Heart right ventricle (tissue), 16 donors: ENCODE data around the gene SUGP2. TPM values are rescaled to one million over a fixed set of nuclear protein-coding genes. Genes with fewer than 3 reads are reported as not detected.

Experiments
- ATAC-seq, 8 donors: fragments of 200-7000 bp; cut with Tn5 transposase; one replicate each; pipeline ENCODE4 v1.9.1; 2020; ENCODE audit warnings: mild to moderate bottlenecking in 8 of 8, moderate library complexity in 8 of 8, moderate number of reproducible peaks in 1 of 8
- DNase-seq, 2 donors: peaks; one replicate each; pipeline ENCODE4 v3.0.0-alpha.2; 2020
- H3K27ac ChIP-seq, 10 donors: fragments of 200-600 bp; sonication (generic) in 2 of 10; one replicate each; pipeline versions ENCODE4 v1.5.0 to v1.8.0; 2020 to 2022; ENCODE audit warnings: mild to moderate bottlenecking in 3 of 10
- H3K27me3 ChIP-seq, 7 donors: fragments of 200-600 bp; one replicate each; pipeline ENCODE4 v1.8.0; 2021 to 2022; ENCODE audit warnings: mild to moderate bottlenecking in 2 of 7
- H3K36me3 ChIP-seq, 9 donors: fragments of 200-600 bp; sonication (generic) in 1 of 9; one replicate each; pipeline versions ENCODE4 v1.5.0 to v1.8.0; 2020 to 2022; ENCODE audit warnings: mild to moderate bottlenecking in 2 of 9
- H3K4me1 ChIP-seq, 9 donors: fragments of 200-600 bp; sonication (generic) in 1 of 9; one replicate each; pipeline versions ENCODE4 v1.5.0 to v1.8.0; 2020 to 2022; ENCODE audit warnings: mild to moderate bottlenecking in 4 of 9
- H3K4me3 ChIP-seq, 10 donors: fragments of 200-600 bp; sonication (generic) in 2 of 10; one replicate each; pipeline versions ENCODE4 v1.5.0 to v1.8.0; 2020 to 2022; ENCODE audit warnings: mild to moderate bottlenecking in 7 of 10, moderate library complexity in 2 of 10
- H3K9me3 ChIP-seq, 11 donors: fragments of 200-600 bp in 10 of 11; sonication (generic) in 2 of 11; one replicate each; pipeline versions ENCODE4 v1.5.0 to v1.8.0; 2013 to 2022; ENCODE audit warnings: mild to moderate bottlenecking in 2 of 11, control low read depth in 1 of 11, moderate library complexity in 1 of 11
- WGBS, 2 donors: extraction: QIAGEN DNeasy Blood & Tissue Kit; methylation state at CpG; one replicate each; pipeline ENCODE4 v1.1.7; 2013; ENCODE audit warnings: inconsistent platforms in 1 of 2; 5-methylcytosine and 5-hydroxymethylcytosine counted together
- intact Hi-C, 10 donors: fragments of 100-400 bp; cut with DNase I; formaldehyde crosslinking; loops; one replicate each; pipeline versions ENCODE4 v1.11.1 to v1.14.2; 2022
- polyA plus RNA-seq, 2 donors: library from polyadenylated mRNA; stranded (reverse); fragments of 200-250 nt; gene quantifications; one replicate each; pipeline ENCODE4 v1.2.3, GENCODE V29; 2013
- total RNA-seq, 10 donors: library from RNA; stranded (reverse); fragmentation: NEBNext Ultra II Directional in 3 of 10; extraction: Animal tissue kit (Norgen Biotek cat#: 25700) in 3 of 10; gene quantifications; one replicate each; pipeline versions ENCODE4 v1.2.1 to v1.2.4, GENCODE V29; 2021 to 2023
- TF ChIP-seq, protein P1 (sequence below), 9 donors: fragments of 200-600 bp; sonication (generic) in 2 of 9; IDR thresholded peaks; one replicate each; pipeline versions ENCODE4 v1.5.0 to v1.8.0; 2021 to 2022; ENCODE audit warnings: antibody characterized with exemption in 9 of 9, mild to moderate bottlenecking in 5 of 9, moderate library complexity in 1 of 9
- donor health status: Arrhythmogenic right ventricular cardiomyopathy.
- donor health status: ischemic (EF 13 %, LVEDD 7.1; RV severe dilation, severe dysfunction).
- donor health status: healthy with polysubstance abuse.
- donor health status: DM: no; HTN: yes; CAD: no.
- donor health status: DM: no; HTN: no; CAD: no.
- donor health status: ischemic (EF 25% LVEDD 6.9; RV normal size, moderate dysfunction).
- donor health status: ischemic (EF 25% LVEDD 5.7; RV mildly dilated, moderate dysfunction).
- donor health status: healthy.
- donor health status: DM: yes; HTN: yes; CAD: no.
- donor health status: Ischemic cardiomyopathy.
- donor health status: ischemic (EF 35%, LVEDD 5.7; RV mildly dilated, moderate dysfunction).
- donor health status: nonischemic (EF 11% LVEDD 7.7; RV severe dilation, severe dysfunction).
- donor health status: DM: yes; HTN: yes; CAD: no.
- donor health status: PGD.
- donor health status: ischemic (EF 29% LVEDD 5.4; RV normal size, mild dysfunction).
- donor health status: nonischemic (EF 23%, LVEDD 6.1; RV moderate dilation, normal function).

Gene SUGP2
- total and polyA plus RNA-seq, 12 donors = 27.2 to 85.2 (median 63.3) TPM

GRCh38 chr19:18991468-18991867 lies 41.8 kb downstream of the SUGP2 start:
- peaks cover 0 to 61% (median 20%) of the 10 kb centered on the region in 9 donors for H3K36me3 ChIP-seq

GRCh38 chr19:18991006-18991405 lies 42.3 kb downstream of the SUGP2 start:
- Histone ChIP-seq H3K9me3 (no peaks in the 10 kb centered on the region), H3K4me3 (no peak overlapping the region), H3K27ac (no peak overlapping the region), H3K27me3 (no peaks in the 10 kb centered on the region), H3K4me1 (peaks cover 0 to 17% (median 9%) of the 10 kb centered on the region in 9 donors), H3K36me3 (peaks cover 0 to 57% (median 20%) of the 10 kb centered on the region in 9 donors)
- intact Hi-C loops = no loop called here
- ATAC-seq (peak in 7 of 8 donors; percentile 7 to 54 (median 32)), DNase-seq (peak; percentile 20 to 27)
- 34 to 63% methylated on average over 16 of the region's 16 CpGs for WGBS, 2 donors
- TF ChIP-seq, protein P1, sequence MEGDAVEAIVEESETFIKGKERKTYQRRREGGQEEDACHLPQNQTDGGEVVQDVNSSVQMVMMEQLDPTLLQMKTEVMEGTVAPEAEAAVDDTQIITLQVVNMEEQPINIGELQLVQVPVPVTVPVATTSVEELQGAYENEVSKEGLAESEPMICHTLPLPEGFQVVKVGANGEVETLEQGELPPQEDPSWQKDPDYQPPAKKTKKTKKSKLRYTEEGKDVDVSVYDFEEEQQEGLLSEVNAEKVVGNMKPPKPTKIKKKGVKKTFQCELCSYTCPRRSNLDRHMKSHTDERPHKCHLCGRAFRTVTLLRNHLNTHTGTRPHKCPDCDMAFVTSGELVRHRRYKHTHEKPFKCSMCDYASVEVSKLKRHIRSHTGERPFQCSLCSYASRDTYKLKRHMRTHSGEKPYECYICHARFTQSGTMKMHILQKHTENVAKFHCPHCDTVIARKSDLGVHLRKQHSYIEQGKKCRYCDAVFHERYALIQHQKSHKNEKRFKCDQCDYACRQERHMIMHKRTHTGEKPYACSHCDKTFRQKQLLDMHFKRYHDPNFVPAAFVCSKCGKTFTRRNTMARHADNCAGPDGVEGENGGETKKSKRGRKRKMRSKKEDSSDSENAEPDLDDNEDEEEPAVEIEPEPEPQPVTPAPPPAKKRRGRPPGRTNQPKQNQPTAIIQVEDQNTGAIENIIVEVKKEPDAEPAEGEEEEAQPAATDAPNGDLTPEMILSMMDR (IDR thresholded peaks at IDR 0.05) = no peak

More at GRCh38 chr19:18991468-18991867, 41.8 kb downstream of the SUGP2 start:
- no peaks in the 10 kb centered on the region for H3K27me3 ChIP-seq
- WGBS, 2 donors = 97% methylated on average over 14 of the region's 14 CpGs
- no peaks in the 10 kb centered on the region for H3K9me3 ChIP-seq
- TF ChIP-seq, protein P1 (IDR thresholded peaks at IDR 0.05) = no peak
- peaks cover 0 to 12% (median 5%) of the 10 kb centered on the region in 9 donors for H3K4me1 ChIP-seq
- ATAC-seq (no peak), DNase-seq (no peak)
- H3K4me3 ChIP-seq = no peak overlapping the region
- no peak overlapping the region for H3K27ac ChIP-seq
- intact Hi-C loops = no loop called here

- 91 to 96% methylated on average over 5 of the region's 5 CpGs for WGBS, 2 donors
- DNase-seq = no peak
These were observed 43.1 kb downstream of the SUGP2 start for GRCh38 chr19:18990128-18990708.

DNA sequence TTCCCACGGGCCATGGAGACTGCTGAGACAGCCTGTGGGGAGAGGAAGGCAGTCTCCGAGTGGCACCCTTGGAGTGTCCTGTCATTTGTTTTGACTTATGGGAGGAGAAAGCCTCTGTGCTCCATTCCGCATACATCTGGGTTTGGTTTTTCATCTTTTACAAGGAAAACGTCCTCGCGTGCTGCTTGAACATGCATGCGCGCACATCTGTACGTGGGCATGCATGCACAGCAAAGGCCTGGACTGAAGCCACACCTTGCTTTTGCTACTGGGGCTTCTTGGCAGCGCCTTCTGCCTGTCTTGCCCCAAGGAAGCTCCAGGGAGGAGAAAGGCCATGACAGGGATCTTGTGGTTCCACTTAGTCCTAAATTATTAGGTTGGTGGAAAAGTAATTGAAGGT lies 44.0 kb downstream of the SUGP2 start:
- H3K4me3 ChIP-seq = no peak overlapping the region
- intact Hi-C loops = loop anchor here in 2 of 10 donors (5.0 to 10.0 kb wide), 2 partner anchors 47 to 95 kb away; partner anchors contain the start of genes HOMER3 (in 2 of the 2) and CERS1 (in 1 of the 2)
- H3K27me3 ChIP-seq = no peaks in the 10 kb centered on the region
- ATAC-seq (no peak), DNase-seq (no peak)
- peaks cover 0 to 30% (median 24%) of the 10 kb centered on the region in 9 donors for H3K4me1 ChIP-seq
- 85 to 87% methylated on average over 10 of the region's 10 CpGs for WGBS, 2 donors
- no peak overlapping the region for H3K27ac ChIP-seq
- TF ChIP-seq, protein P1 (IDR thresholded peaks at IDR 0.05) = no peak
- no peaks in the 10 kb centered on the region for H3K9me3 ChIP-seq
- H3K36me3 ChIP-seq = peaks cover 0 to 40% (median 18%) of the 10 kb centered on the region in 9 donors

More at GRCh38 chr19:18990128-18990708, 43.1 kb downstream of the SUGP2 start:
- Histone ChIP-seq H3K36me3 (peaks cover 0 to 49% (median 20%) of the 10 kb centered on the region in 9 donors), H3K4me3 (no peak overlapping the region), H3K4me1 (peaks cover 0 to 24% (median 17%) of the 10 kb centered on the region in 9 donors), H3K27me3 (no peaks in the 10 kb centered on the region), H3K27ac (no peak overlapping the region), H3K9me3 (no peaks in the 10 kb centered on the region)
- intact Hi-C loops = no loop called here
- TF ChIP-seq, protein P1 (IDR thresholded peaks at IDR 0.05) = no peak
- peak in 1 of 8 donors; percentile 5 for ATAC-seq
